Transverse colon (tissue), 4 donors: ENCODE data around the gene MYH9. TPM values are rescaled to one million over a fixed set of nuclear protein-coding genes. Genes with fewer than 3 reads are reported as not detected.
A peak's percentile ranks its signal among the peaks of the same experiment; 100 is the strongest.

Experiments
- DNase-seq: peaks from one replicate; pipeline ENCODE4 v3.0.0-alpha.2; 2019
- H3K27ac ChIP-seq, 4 donors: fragments of 200-600 bp; sonication (generic); 2 replicates each; pipeline ENCODE4 v1.5.1; 2016 to 2018; ENCODE audit warnings: inconsistent platforms in 4 of 4
- H3K27me3 ChIP-seq: fragments of 200-600 bp; sonication (generic); 2 replicates; pipeline ENCODE4 v1.5.1; 2017; ENCODE audit warnings: inconsistent platforms
- H3K36me3 ChIP-seq, 4 donors: fragments of 200-600 bp; sonication (generic); 2 replicates each; pipeline ENCODE4 v1.5.1; 2017 to 2019; ENCODE audit warnings: inconsistent platforms in 4 of 4
- H3K4me1 ChIP-seq, 4 donors: fragments of 200-600 bp; sonication (generic); 2 replicates each; pipeline ENCODE4 v1.5.1; 2017 to 2020; ENCODE audit warnings: inconsistent platforms in 4 of 4
- H3K4me3 ChIP-seq, 4 donors: fragments of 200-600 bp; sonication (generic); 1 replicate in 1 of 4; 2 replicates in 3 of 4; pipeline versions ENCODE4 v1.5.1 to v1.6.1; 2017 to 2019; ENCODE audit warnings: inconsistent platforms in 4 of 4
- H3K9me3 ChIP-seq, 2 donors: fragments of 200-600 bp; sonication (generic); 2 replicates each; pipeline ENCODE4 v1.5.1; 2017 to 2019; ENCODE audit warnings: inconsistent platforms in 2 of 2
- CTCF ChIP-seq, 5 experiments: fragments of 200-600 bp in 3 of 5; fragments of 450-650 bp in 2 of 5; sonication (generic) in 3 of 5; IDR thresholded peaks; 1 replicate in 2 of 5; 2 replicates in 3 of 5; pipeline ENCODE4 v1.5.1; 2016 to 2017; ENCODE audit warnings: antibody characterized with exemption in 5 of 5, inconsistent platforms in 3 of 5, mild to moderate bottlenecking in 2 of 5, moderate library complexity in 1 of 5
- EP300 ChIP-seq: sonication (generic); formaldehyde crosslinking; IDR thresholded peaks from one replicate; pipeline ENCODE4 v1.6.1; 2017; ENCODE audit warnings: antibody characterized with exemption, low read depth
- POLR2A ChIP-seq: fragments of 450-650 bp; IDR thresholded peaks from one replicate; pipeline ENCODE4 v1.6.1; 2016; ENCODE audit warnings: antibody characterized with exemption, mild to moderate bottlenecking, moderate library complexity
- POLR2AphosphoS5 ChIP-seq, 3 donors: sonication (generic); formaldehyde crosslinking; IDR thresholded peaks; one replicate each; pipeline ENCODE4 v1.6.1; 2016; ENCODE audit warnings: antibody characterized with exemption in 3 of 3
- WGBS, 2 donors: methylation state at CpG; one replicate each; pipeline ENCODE4 v1.1.5; 2018; ENCODE audit warnings: low coverage in 1 of 2; 5-methylcytosine and 5-hydroxymethylcytosine counted together
- in situ Hi-C, 4 donors: fragments of 200-750 bp; cut with MboI; loops; one replicate each; pipeline versions ENCODE4 v1.15.0 to v1.15.1; 2017; ENCODE audit warnings: low sequenced_read_pairs in 3 of 4, low pct_ligation_motif_present in 1 of 4, low pct_unique_long_range_greater_than_20kb in 1 of 4
- intact Hi-C: fragments of 100-400 bp; cut with DNase I; formaldehyde crosslinking; loops from one replicate; pipeline ENCODE4 v1.15.1; 2023; ENCODE audit warnings: low total_unique reads
- total RNA-seq, 4 donors: library from RNA; depleted of rRNA; stranded (reverse); fragments of >200 nt; gene quantifications; one replicate each; pipeline ENCODE4 v1.1.0, GENCODE V29; 2016

Gene MYH9
- total RNA-seq, 4 donors from 2014 or later, result 385 to 511 (median 460) TPM

- H3K27ac ChIP-seq, result peak overlapping the region; percentile 96 to 100 (median 98)
- no peaks in the 10 kb centered on the region for H3K9me3 ChIP-seq
- 44% methylated on average over 7 of the region's 7 CpGs; no CpG with 5 or more reads in 1 of the 2 donors for WGBS, 2 donors
- H3K4me3 ChIP-seq, result no peak overlapping the region
- TF ChIP-seq CTCF (IDR thresholded peaks at IDR 0.05), result no peak
- no peak for TF ChIP-seq POLR2AphosphoS5 (IDR thresholded peaks at IDR 0.05)
- TF ChIP-seq POLR2A, result no peak
- TF ChIP-seq EP300, result no peak
- H3K36me3 ChIP-seq, result no peaks in the 10 kb centered on the region
- DNase-seq, result no peak
- intact Hi-C loops (no loop called here), in situ Hi-C loops (no loop called here)
- peaks cover 96 to 100% (median 100%) of the 10 kb centered on the region in 4 donors for H3K4me1 ChIP-seq
- no peaks in the 10 kb centered on the region for H3K27me3 ChIP-seq
Measured at GRCh38 chr22:36367479-36367878, 20.3 kb downstream of the MYH9 start.

- Histone ChIP-seq H3K27ac (peak overlapping the region; percentile 96 to 100 (median 98)), H3K36me3 (no peaks in the 10 kb centered on the region), H3K4me3 (peak overlapping the region in 1 of 4 donors; percentile 3), H3K4me1 (peaks cover 93 to 100% (median 100%) of the 10 kb centered on the region in 4 donors), H3K27me3 (no peaks in the 10 kb centered on the region), H3K9me3 (no peaks in the 10 kb centered on the region)
- in situ Hi-C loops (no loop called here), intact Hi-C loops (no loop called here)
- no peak for DNase-seq
- 62% methylated on average over 11 of the region's 11 CpGs; no CpG with 5 or more reads in 1 of the 2 donors for WGBS, 2 donors
- TF ChIP-seq POLR2AphosphoS5 (IDR thresholded peaks at IDR 0.05), result no peak
- no peak for TF ChIP-seq CTCF (IDR thresholded peaks at IDR 0.05)
- no peak for TF ChIP-seq EP300
- TF ChIP-seq POLR2A, result no peak
Measured at GRCh38 chr22:36367066-36367465, 20.7 kb downstream of the MYH9 start.

- DNase-seq, result no peak
- Histone ChIP-seq H3K4me1 (peaks cover 93 to 100% (median 100%) of the 10 kb centered on the region in 4 donors), H3K4me3 (peak overlapping the region in 1 of 4 donors; percentile 3), H3K27ac (peak overlapping the region; percentile 96 to 100 (median 98)), H3K27me3 (no peaks in the 10 kb centered on the region), H3K9me3 (no peaks in the 10 kb centered on the region), H3K36me3 (no peaks in the 10 kb centered on the region)
- in situ Hi-C loops, result no loop called here
- 41% methylated on average over 10 of the region's 10 CpGs; no CpG with 5 or more reads in 1 of the 2 donors for WGBS, 2 donors
- TF ChIP-seq EP300, result no peak
- peak in 2 of 3 donors; percentile 4 to 29 for TF ChIP-seq POLR2AphosphoS5 (IDR thresholded peaks at IDR 0.05)
- no peak for TF ChIP-seq CTCF (IDR thresholded peaks at IDR 0.05)
- TF ChIP-seq POLR2A, result no peak
- intact Hi-C loops, result no loop called here
Measured at GRCh38 chr22:36366291-36366708, 21.5 kb downstream of the MYH9 start.

DNA sequence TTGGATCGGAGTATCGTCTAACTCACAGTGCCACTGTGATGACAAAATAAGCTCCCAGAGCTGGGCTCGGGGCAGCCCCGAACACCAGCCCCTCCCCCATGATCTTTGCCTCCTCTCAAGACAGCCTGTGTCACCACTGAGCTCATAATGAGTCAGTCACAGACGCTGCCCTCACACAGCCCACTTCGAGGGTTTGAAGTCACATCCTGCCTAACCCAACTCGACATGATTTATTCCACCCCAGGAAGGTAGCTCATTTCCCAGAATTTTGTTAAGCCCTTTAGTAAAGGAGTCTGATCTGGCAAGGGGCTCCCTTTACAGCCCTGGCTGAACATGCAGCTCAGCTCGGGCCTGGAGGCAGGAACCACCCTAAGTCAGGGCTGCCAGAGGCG is 22.8 kb downstream of the MYH9 start:
- intact Hi-C loops, result no loop called here
- no peaks in the 10 kb centered on the region for H3K27me3 ChIP-seq
- no peaks in the 10 kb centered on the region for H3K36me3 ChIP-seq
- H3K4me1 ChIP-seq, result peaks cover 91 to 99% (median 97%) of the 10 kb centered on the region in 4 donors
- no peaks in the 10 kb centered on the region for H3K9me3 ChIP-seq
- WGBS, 2 donors, result 29 to 33% methylated on average over 1 to 9 of the region's 9 CpGs
- TF ChIP-seq EP300 (peak; percentile 29), CTCF (IDR thresholded peaks at IDR 0.05) (no peak), POLR2A (no peak), POLR2AphosphoS5 (IDR thresholded peaks at IDR 0.05) (peak; percentile 59 to 69 (median 66))
- in situ Hi-C loops, result no loop called here
- H3K27ac ChIP-seq, result peak overlapping the region; percentile 96 to 100 (median 98)
- H3K4me3 ChIP-seq, result no peak overlapping the region
- DNase-seq, result peak; percentile 75
